Esophagus muscularis mucosa (tissue), 4 donors: Measurements from ENCODE around the gene C1orf210. TPM values are rescaled to one million over a fixed set of nuclear protein-coding genes. Genes with fewer than 3 reads are reported as not detected.

Experiments used
- DNase-seq: peaks from one replicate; pipeline ENCODE4 v3.0.0-alpha.2; 2017; ENCODE audit errors: extremely low spot score
- H3K27ac ChIP-seq, 4 donors: fragments of 200-600 bp; sonication (generic); replicated peaks in 1 of 4; 1 replicate in 3 of 4; 2 replicates in 1 of 4; pipeline ENCODE4 v1.5.1; 2016 to 2019; ENCODE audit warnings: mild to moderate bottlenecking in 1 of 4
- H3K27me3 ChIP-seq, 4 donors: fragments of 200-600 bp; sonication (generic); one replicate each; pipeline versions ENCODE4 v1.5.1 to v1.6.0; 2016 to 2019
- H3K36me3 ChIP-seq, 4 donors: fragments of 200-600 bp; sonication (generic); one replicate each; pipeline ENCODE4 v1.5.1; 2016 to 2019
- H3K4me1 ChIP-seq, 4 donors: fragments of 200-600 bp; sonication (generic); one replicate each; pipeline ENCODE4 v1.5.1; 2016 to 2019
- H3K4me3 ChIP-seq, 4 donors: fragments of 200-600 bp; sonication (generic); 1 replicate in 2 of 4; 2 replicates in 2 of 4; pipeline ENCODE4 v1.5.1; 2016 to 2019; ENCODE audit warnings: mild to moderate bottlenecking in 4 of 4, moderate library complexity in 1 of 4
- H3K9me3 ChIP-seq, 4 donors: fragments of 200-600 bp; sonication (generic); 1 replicate in 3 of 4; 2 replicates in 1 of 4; pipeline ENCODE4 v1.5.1; 2016 to 2019
- CTCF ChIP-seq, 3 experiments: fragments of 200-600 bp in 2 of 3; fragments of 450-650 bp in 1 of 3; sonication (generic) in 2 of 3; IDR thresholded peaks; one replicate each; pipeline ENCODE4 v1.5.1; 2017 to 2019; ENCODE audit warnings: antibody characterized with exemption in 3 of 3, mild to moderate bottlenecking in 2 of 3, moderate library complexity in 1 of 3
- EP300 ChIP-seq: sonication (generic); formaldehyde crosslinking; IDR thresholded peaks from one replicate; pipeline ENCODE4 v1.6.1; 2017; ENCODE audit warnings: antibody characterized with exemption
- POLR2A ChIP-seq: fragments of 450-650 bp; IDR thresholded peaks from one replicate; pipeline ENCODE4 v1.6.1; 2017; ENCODE audit warnings: antibody characterized with exemption, moderate library complexity, mild to moderate bottlenecking, low read depth
- POLR2AphosphoS5 ChIP-seq, 2 donors: sonication (generic); formaldehyde crosslinking; IDR thresholded peaks; one replicate each; pipeline ENCODE4 v1.6.1; 2017; ENCODE audit warnings: antibody characterized with exemption in 2 of 2
- WGBS: methylation state at CpG from one replicate; pipeline ENCODE4 v1.1.5; 2018; 5-methylcytosine and 5-hydroxymethylcytosine counted together
- intact Hi-C: fragments of 100-400 bp; cut with DNase I; formaldehyde crosslinking; loops from one replicate; pipeline ENCODE4 v1.15.1; 2023
- total RNA-seq, 4 donors: library from RNA; depleted of rRNA; stranded (reverse); fragments of >200 nt; gene quantifications; one replicate each; pipeline versions ENCODE4 v1.1.0 to v1.2.1, GENCODE V29; 2016

The C1orf210 gene
- total RNA-seq, 4 donors from 2014 or later: not detected

DNA sequence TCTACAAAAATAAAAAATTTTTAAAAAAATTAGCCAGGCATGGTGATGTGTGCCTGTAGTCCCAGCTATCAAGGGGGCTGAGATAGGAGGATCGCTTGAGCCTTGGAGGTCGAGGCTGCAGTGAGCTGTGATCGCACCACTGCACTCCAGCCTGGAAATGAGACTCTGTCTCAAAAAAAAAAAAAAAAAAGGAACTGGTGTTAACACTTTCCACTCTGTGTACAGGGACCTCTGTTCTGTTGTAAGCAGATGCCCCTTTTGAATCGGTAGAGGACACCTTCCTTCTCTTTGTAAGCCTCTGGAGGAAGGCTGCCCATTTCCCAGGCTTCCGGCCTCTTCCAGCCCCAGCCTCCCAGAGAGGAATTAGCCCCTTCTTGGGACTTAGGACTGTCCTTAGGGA lies 7.3 kb upstream of the C1orf210 start:
- intact Hi-C loops: loop anchor here (5.0 kb wide), 1 partner anchor 55 kb away; no protein-coding TSS in a partner anchor
- WGBS: 85% methylated on average over 5 of the region's 5 CpGs

GRCh38 chr1:43292216-43292615 lies 6.8 kb upstream of the C1orf210 start:
- Histone ChIP-seq H3K27me3 (no peaks in the 10 kb centered on the region), H3K9me3 (no peaks in the 10 kb centered on the region), H3K27ac (no peak overlapping the region), H3K4me1 (peaks cover 35 to 40% (median 38%) of the 10 kb centered on the region in 4 donors), H3K4me3 (no peak overlapping the region), H3K36me3 (no peaks in the 10 kb centered on the region)
- intact Hi-C loops: loop anchor here (5.0 kb wide), 1 partner anchor 55 kb away; no protein-coding TSS in a partner anchor
- TF ChIP-seq CTCF (IDR thresholded peaks at IDR 0.05) (no peak), EP300 (no peak)
- WGBS: 86% methylated on average over 7 of the region's 7 CpGs
- DNase-seq: no peak

More for the DNA sequence above, 7.3 kb upstream of the C1orf210 start:
- Histone ChIP-seq H3K27ac (peak overlapping the region in 2 of 4 donors; percentile 76 to 84), H3K4me3 (no peak overlapping the region), H3K36me3 (no peaks in the 10 kb centered on the region), H3K4me1 (peaks cover 36 to 42% (median 38%) of the 10 kb centered on the region in 4 donors), H3K9me3 (no peaks in the 10 kb centered on the region), H3K27me3 (no peaks in the 10 kb centered on the region)
- TF ChIP-seq POLR2AphosphoS5 (IDR thresholded peaks at IDR 0.05) (no peak), EP300 (no peak), CTCF (IDR thresholded peaks at IDR 0.05) (no peak), POLR2A (no peak)
- no peak for DNase-seq

DNA sequence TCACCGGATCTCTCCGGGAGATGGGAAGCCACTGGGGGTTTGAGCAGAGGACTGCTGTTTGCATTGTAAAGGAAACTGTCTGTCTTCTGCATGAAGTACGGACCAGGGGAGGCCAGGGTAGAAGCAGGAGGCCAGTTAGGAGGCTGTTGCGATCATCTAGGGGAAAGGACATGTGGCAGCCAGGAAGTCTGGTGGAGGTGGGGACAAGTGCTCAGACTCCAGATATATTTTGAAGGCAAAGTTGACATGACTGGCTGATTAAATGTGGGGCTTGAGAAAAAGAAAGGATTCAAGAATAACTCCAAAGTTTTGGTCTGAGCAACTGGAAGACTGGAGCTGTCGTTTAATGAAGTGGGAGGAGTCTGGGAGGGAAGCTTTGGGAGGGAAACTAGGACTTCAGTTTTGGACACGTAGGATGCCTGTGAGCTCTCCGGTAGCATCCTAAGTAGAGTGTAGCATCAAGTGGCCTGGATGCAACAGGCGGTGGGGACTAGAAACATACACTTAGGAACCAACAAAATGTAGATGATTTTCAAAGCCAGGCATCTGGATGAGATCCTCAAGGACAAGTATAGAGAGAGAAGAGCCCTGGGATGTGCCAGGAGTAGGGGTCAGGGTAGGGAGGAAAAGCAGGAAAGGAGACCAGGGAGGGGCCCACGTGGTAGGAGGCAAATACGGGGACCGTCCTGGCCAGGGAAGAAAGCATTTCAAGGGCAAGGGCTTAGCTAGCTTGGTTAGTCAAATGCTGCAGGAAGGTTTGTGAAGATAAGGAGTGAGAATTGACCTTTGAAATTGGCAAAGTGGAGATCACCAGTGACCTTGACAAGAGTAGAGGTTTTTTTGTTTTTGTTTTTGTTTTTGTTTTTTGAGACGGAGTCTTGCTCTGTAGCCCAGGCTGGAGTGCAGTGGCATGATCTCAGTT lies 3.7 kb upstream of the C1orf210 start:
- TF ChIP-seq CTCF (IDR thresholded peaks at IDR 0.05) (no peak), POLR2A (no peak), POLR2AphosphoS5 (IDR thresholded peaks at IDR 0.05) (no peak), EP300 (no peak)
- 80% methylated on average over 12 of the region's 12 CpGs for WGBS
- Histone ChIP-seq H3K27me3 (peaks cover 0 to 10% (median 0%) of the 10 kb centered on the region in 4 donors), H3K9me3 (no peaks in the 10 kb centered on the region), H3K27ac (no peak overlapping the region), H3K4me3 (no peak overlapping the region), H3K4me1 (peaks cover 7 to 9% (median 8%) of the 10 kb centered on the region in 4 donors), H3K36me3 (no peaks in the 10 kb centered on the region)
- intact Hi-C loops: no loop called here
- DNase-seq: no peak

GRCh38 chr1:43288058-43288784 lies 2.8 kb upstream of the C1orf210 start:
- intact Hi-C loops: no loop called here
- TF ChIP-seq POLR2AphosphoS5 (IDR thresholded peaks at IDR 0.05): no peak
- no peak for TF ChIP-seq CTCF (IDR thresholded peaks at IDR 0.05)
- TF ChIP-seq EP300: no peak
- TF ChIP-seq POLR2A: no peak
- DNase-seq: no peak
- WGBS: 89% methylated on average over 8 of the region's 9 CpGs
- H3K27me3 ChIP-seq: peaks cover 0 to 10% (median 0%) of the 10 kb centered on the region in 4 donors
- no peaks in the 10 kb centered on the region for H3K36me3 ChIP-seq
- H3K9me3 ChIP-seq: no peaks in the 10 kb centered on the region
- no peak overlapping the region for H3K4me3 ChIP-seq
- peaks cover 0 to under 1% (median 0%) of the 10 kb centered on the region in 4 donors for H3K4me1 ChIP-seq
- no peak overlapping the region for H3K27ac ChIP-seq
